Right cardiac atrium (tissue), 5 donors: ENCODE measurements around the gene HELQ. TPM values are rescaled to one million over a fixed set of nuclear protein-coding genes. Genes with fewer than 3 reads are reported as not detected.
A peak's percentile ranks its signal among the peaks of the same experiment; 100 is the strongest.

Experiments used
- ATAC-seq, 2 donors: fragments of 200-7000 bp; cut with Tn5 transposase; one replicate each; pipeline versions ENCODE4 v1.8.0 to v1.9.1; 2020; ENCODE audit warnings: moderate library complexity in 2 of 2, mild to moderate bottlenecking in 1 of 2
- DNase-seq, 3 donors: peaks; one replicate each; pipeline ENCODE4 v3.0.0-alpha.2; 2020
- H3K27ac ChIP-seq: one replicate; pipeline ENCODE4 v1.5.1; 2013; ENCODE audit warnings: mild to moderate bottlenecking, low read length, control low read depth, moderate library complexity
- H3K27me3 ChIP-seq: one replicate; pipeline ENCODE4 v1.6.1; 2013; ENCODE audit not compliant: control insufficient read depth, insufficient read depth
- H3K4me1 ChIP-seq: one replicate; pipeline ENCODE4 v1.6.1; 2013; ENCODE audit warnings: low read length; ENCODE audit not compliant: control insufficient read depth, insufficient read depth
- H3K4me3 ChIP-seq: one replicate; pipeline ENCODE4 v1.5.1; 2013; ENCODE audit warnings: low read length, control low read depth
- H3K9me3 ChIP-seq: one replicate; pipeline ENCODE4 v1.6.1; 2013; ENCODE audit warnings: low read length; ENCODE audit not compliant: control insufficient read depth
- WGBS: extraction: QIAGEN DNeasy Blood & Tissue Kit; methylation state at CpG from one replicate; pipeline ENCODE4 v1.1.7; 2013; 5-methylcytosine and 5-hydroxymethylcytosine counted together
- intact Hi-C, 4 donors: fragments of 100-400 bp; cut with DNase I; formaldehyde crosslinking; loops; one replicate each; pipeline versions ENCODE4 v1.11.0 to v1.14.0; 2022 to 2023
- polyA plus RNA-seq: library from polyadenylated mRNA; stranded (reverse); fragments of 200-250 nt; gene quantifications from one replicate; pipeline ENCODE4 v1.2.3, GENCODE V29; 2013
- total RNA-seq, 4 donors: library from RNA; stranded (reverse); fragmentation: NEBNext Ultra II Directional; extraction: Animal tissue kit (Norgen Biotek cat#: 25700); gene quantifications; one replicate each; pipeline ENCODE4 v1.2.1, GENCODE V29; 2021
- donor health status: healthy with polysubstance abuse.
- donor health status: DM: no; HTN: yes; CAD: no.
- donor health status: DM: no; HTN: no; CAD: no.
- donor health status: DM: no; HTN: yes; CAD: no; lungs with severe emphysema.
- donor health status: DM: yes; HTN: yes; CAD: no.

Gene HELQ
- total and polyA plus RNA-seq, 5 donors: 7.9 to 15.7 (median 14.5) TPM

GRCh38 chr4:83389756-83390505 is 65.7 kb downstream of the HELQ start:
- peak; percentile 47 to 64 for ATAC-seq
- DNase-seq: no peak
- Histone ChIP-seq H3K9me3 (no peaks in the 10 kb centered on the region), H3K27me3 (no peaks in the 10 kb centered on the region), H3K4me1 (peaks cover 3% of the 10 kb centered on the region), H3K4me3 (no peak overlapping the region), H3K27ac (no peak overlapping the region)
- 66% methylated on average over 8 of the region's 8 CpGs for WGBS
- intact Hi-C loops: no loop called here

GRCh38 chr4:83389037-83389720 is 66.4 kb downstream of the HELQ start:
- Histone ChIP-seq H3K4me3 (no peak overlapping the region), H3K9me3 (no peaks in the 10 kb centered on the region), H3K4me1 (peaks cover 3% of the 10 kb centered on the region), H3K27me3 (no peaks in the 10 kb centered on the region), H3K27ac (no peak overlapping the region)
- DNase-seq: no peak
- WGBS: 74% methylated on average over 8 of the region's 8 CpGs
- intact Hi-C loops: no loop called here
- ATAC-seq: no peak

- 80% methylated on average over 4 of the region's 4 CpGs for WGBS
- H3K4me1 ChIP-seq: peaks cover 3% of the 10 kb centered on the region
- DNase-seq (no peak), ATAC-seq (no peak)
- intact Hi-C loops: no loop called here
- no peak overlapping the region for H3K27ac ChIP-seq
- no peaks in the 10 kb centered on the region for H3K9me3 ChIP-seq
- H3K4me3 ChIP-seq: no peak overlapping the region
- H3K27me3 ChIP-seq: no peaks in the 10 kb centered on the region
These were observed 67.3 kb downstream of the HELQ start for GRCh38 chr4:83388313-83388676.

- DNase-seq (no peak), ATAC-seq (no peak)
- Histone ChIP-seq H3K27me3 (no peaks in the 10 kb centered on the region), H3K4me3 (no peak overlapping the region), H3K4me1 (peaks cover 3% of the 10 kb centered on the region), H3K9me3 (no peaks in the 10 kb centered on the region), H3K27ac (no peak overlapping the region)
- 70% methylated on average over 3 of the region's 3 CpGs for WGBS
- intact Hi-C loops: no loop called here
These were observed 67.9 kb downstream of the HELQ start for GRCh38 chr4:83387476-83388312.

GRCh38 chr4:83387012-83387411 is 68.6 kb downstream of the HELQ start:
- peaks cover 3% of the 10 kb centered on the region for H3K4me1 ChIP-seq
- intact Hi-C loops: no loop called here
- H3K4me3 ChIP-seq: no peak overlapping the region
- no peaks in the 10 kb centered on the region for H3K27me3 ChIP-seq
- no peak for DNase-seq
- no peak overlapping the region for H3K27ac ChIP-seq
- no peaks in the 10 kb centered on the region for H3K9me3 ChIP-seq
- no peak for ATAC-seq
- 53% methylated on average over 3 of the region's 3 CpGs for WGBS

GRCh38 chr4:83382850-83383249 is 72.8 kb downstream of the HELQ start:
- Histone ChIP-seq H3K9me3 (no peaks in the 10 kb centered on the region), H3K27me3 (no peaks in the 10 kb centered on the region), H3K4me3 (no peak overlapping the region), H3K27ac (no peak overlapping the region), H3K4me1 (no peaks in the 10 kb centered on the region)
- ATAC-seq (no peak), DNase-seq (no peak)
- WGBS: 55% methylated on average over 2 of the region's 2 CpGs
- intact Hi-C loops: no loop called here

- no peaks in the 10 kb centered on the region for H3K9me3 ChIP-seq
- no peaks in the 10 kb centered on the region for H3K4me1 ChIP-seq
- ATAC-seq (no peak), DNase-seq (no peak)
- no peak overlapping the region for H3K4me3 ChIP-seq
- intact Hi-C loops: no loop called here
- no peaks in the 10 kb centered on the region for H3K27me3 ChIP-seq
- 74% methylated on average over 4 of the region's 4 CpGs for WGBS
- no peak overlapping the region for H3K27ac ChIP-seq
These were observed 74.5 kb downstream of the HELQ start for GRCh38 chr4:83381173-83381572.

- DNase-seq: no peak
- H3K4me1 ChIP-seq: no peaks in the 10 kb centered on the region
- intact Hi-C loops: no loop called here
- no peak overlapping the region for H3K4me3 ChIP-seq
- H3K27me3 ChIP-seq: no peaks in the 10 kb centered on the region
- H3K27ac ChIP-seq: no peak overlapping the region
- 83% methylated on average over 5 of the region's 5 CpGs for WGBS
- ATAC-seq: no peak
- H3K9me3 ChIP-seq: no peaks in the 10 kb centered on the region
These were observed 77.2 kb downstream of the HELQ start for GRCh38 chr4:83378419-83378818.

GRCh38 chr4:83372931-83373330 is 82.7 kb downstream of the HELQ start:
- no peak overlapping the region for H3K27ac ChIP-seq
- H3K27me3 ChIP-seq: no peaks in the 10 kb centered on the region
- H3K4me3 ChIP-seq: no peak overlapping the region
- intact Hi-C loops: no loop called here
- no peaks in the 10 kb centered on the region for H3K4me1 ChIP-seq
- ATAC-seq (no peak), DNase-seq (no peak)
- H3K9me3 ChIP-seq: no peaks in the 10 kb centered on the region
- 57% methylated on average over 1 of the region's 1 CpG for WGBS

- Histone ChIP-seq H3K27ac (no peak overlapping the region), H3K27me3 (no peaks in the 10 kb centered on the region), H3K4me3 (no peak overlapping the region), H3K9me3 (no peaks in the 10 kb centered on the region), H3K4me1 (no peaks in the 10 kb centered on the region)
- intact Hi-C loops: no loop called here
- ATAC-seq (no peak), DNase-seq (no peak)
- WGBS: 75% methylated on average over 1 of the region's 1 CpG
These were observed 83.7 kb downstream of the HELQ start for GRCh38 chr4:83371936-83372335.

GRCh38 chr4:83371235-83371634 is 84.4 kb downstream of the HELQ start:
- WGBS: 92% methylated on average over 5 of the region's 5 CpGs
- no peak for ATAC-seq
- intact Hi-C loops: no loop called here

More at GRCh38 chr4:83371235-83371634, 84.4 kb downstream of the HELQ start:
- no peak for DNase-seq
- Histone ChIP-seq H3K9me3 (no peaks in the 10 kb centered on the region), H3K4me3 (no peak overlapping the region), H3K4me1 (no peaks in the 10 kb centered on the region), H3K27me3 (no peaks in the 10 kb centered on the region), H3K27ac (no peak overlapping the region)
